Tibial nerve (tissue), 4 donors: ENCODE data around the gene TTLL1. TPM values are rescaled to one million over a fixed set of nuclear protein-coding genes. Genes with fewer than 3 reads are reported as not detected.
A peak's percentile ranks its signal among the peaks of the same experiment; 100 is the strongest.

Experiments used
- DNase-seq, 2 donors: peaks; one replicate each; pipeline ENCODE4 v3.0.0-alpha.2; 2019; ENCODE audit warnings: low spot score in 2 of 2
- H3K27ac ChIP-seq, 4 donors: fragments of 200-600 bp; sonication (generic) in 3 of 4; one replicate each; pipeline ENCODE4 v1.5.1; 2017 to 2019; ENCODE audit warnings: mild to moderate bottlenecking in 1 of 4
- H3K27me3 ChIP-seq, 2 donors: fragments of 200-600 bp; sonication (generic) in 1 of 2; one replicate each; pipeline versions ENCODE4 v1.5.1 to v1.6.0; 2017 to 2019
- H3K36me3 ChIP-seq, 3 donors: fragments of 200-600 bp; sonication (generic); one replicate each; pipeline ENCODE4 v1.5.1; 2018 to 2019
- H3K4me1 ChIP-seq, 4 donors: fragments of 200-600 bp; sonication (generic) in 3 of 4; one replicate each; pipeline ENCODE4 v1.5.1; 2017 to 2019
- H3K4me3 ChIP-seq, 4 donors: fragments of 200-600 bp; sonication (generic) in 3 of 4; one replicate each; pipeline ENCODE4 v1.5.1; 2017 to 2019; ENCODE audit warnings: mild to moderate bottlenecking in 1 of 4, moderate library complexity in 1 of 4
- H3K9me3 ChIP-seq, 4 donors: fragments of 200-600 bp; sonication (generic) in 3 of 4; one replicate each; pipeline ENCODE4 v1.5.1; 2017 to 2019
- EP300 ChIP-seq, 2 donors: sonication (generic); formaldehyde crosslinking; IDR thresholded peaks; one replicate each; pipeline ENCODE4 v1.6.1; 2017; ENCODE audit warnings: antibody characterized with exemption in 2 of 2, mild to moderate bottlenecking in 1 of 2
- POLR2A ChIP-seq, 2 donors: fragments of 450-650 bp; IDR thresholded peaks; one replicate each; pipeline ENCODE4 v1.6.1; 2017; ENCODE audit warnings: antibody characterized with exemption in 2 of 2, mild to moderate bottlenecking in 2 of 2, moderate library complexity in 2 of 2
- WGBS, 2 donors: methylation state at CpG; one replicate each; pipeline ENCODE4 v1.1.5; 2018; 5-methylcytosine and 5-hydroxymethylcytosine counted together
- total RNA-seq, 4 donors: library from RNA; depleted of rRNA; stranded (reverse); fragments of >200 nt; gene quantifications; one replicate each; pipeline ENCODE4 v1.1.0, GENCODE V29; 2016
- TF ChIP-seq, protein P1 (sequence below), 5 experiments: fragments of 200-600 bp in 3 of 5; fragments of 450-650 bp in 2 of 5; sonication (generic) in 3 of 5; IDR thresholded peaks; one replicate each; pipeline ENCODE4 v1.5.1; 2016 to 2019; ENCODE audit warnings: antibody characterized with exemption in 5 of 5, mild to moderate bottlenecking in 3 of 5, moderate library complexity in 2 of 5

Gene TTLL1
- total RNA-seq, 4 donors from 2014 or later = 1.6 to 9.8 (median 7.3) TPM

DNA sequence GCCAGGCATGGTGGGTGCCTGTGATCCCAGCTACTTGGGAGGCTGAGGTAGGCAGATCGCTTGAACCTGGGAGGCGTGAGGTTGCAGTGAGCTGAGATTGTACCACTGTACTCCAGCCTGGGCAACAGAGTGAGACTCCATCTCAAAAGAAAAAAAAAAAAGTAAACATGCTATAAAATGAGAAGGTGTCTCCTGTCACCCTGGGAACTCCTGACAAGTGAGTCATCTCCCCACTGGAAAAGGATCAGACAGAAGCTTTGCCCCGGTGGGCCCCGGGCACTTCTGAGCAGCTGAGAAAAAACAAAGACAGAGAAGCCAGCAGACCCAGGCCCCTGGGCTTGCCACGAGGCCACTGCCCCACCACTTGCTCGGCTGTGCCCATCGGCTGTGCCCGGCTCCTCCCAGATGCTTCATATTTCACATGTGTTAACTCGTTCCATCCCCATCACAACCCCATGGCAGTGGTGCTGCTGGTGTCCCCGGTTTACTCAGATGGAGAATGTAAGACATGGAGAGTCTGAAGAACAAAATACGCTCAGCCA is 22.3 kb downstream of the TTLL1 start:
- TF ChIP-seq POLR2A (IDR thresholded peaks at IDR 0.05) (no peak), EP300 (IDR thresholded peaks at IDR 0.05) (no peak)
- TF ChIP-seq, protein P1, sequence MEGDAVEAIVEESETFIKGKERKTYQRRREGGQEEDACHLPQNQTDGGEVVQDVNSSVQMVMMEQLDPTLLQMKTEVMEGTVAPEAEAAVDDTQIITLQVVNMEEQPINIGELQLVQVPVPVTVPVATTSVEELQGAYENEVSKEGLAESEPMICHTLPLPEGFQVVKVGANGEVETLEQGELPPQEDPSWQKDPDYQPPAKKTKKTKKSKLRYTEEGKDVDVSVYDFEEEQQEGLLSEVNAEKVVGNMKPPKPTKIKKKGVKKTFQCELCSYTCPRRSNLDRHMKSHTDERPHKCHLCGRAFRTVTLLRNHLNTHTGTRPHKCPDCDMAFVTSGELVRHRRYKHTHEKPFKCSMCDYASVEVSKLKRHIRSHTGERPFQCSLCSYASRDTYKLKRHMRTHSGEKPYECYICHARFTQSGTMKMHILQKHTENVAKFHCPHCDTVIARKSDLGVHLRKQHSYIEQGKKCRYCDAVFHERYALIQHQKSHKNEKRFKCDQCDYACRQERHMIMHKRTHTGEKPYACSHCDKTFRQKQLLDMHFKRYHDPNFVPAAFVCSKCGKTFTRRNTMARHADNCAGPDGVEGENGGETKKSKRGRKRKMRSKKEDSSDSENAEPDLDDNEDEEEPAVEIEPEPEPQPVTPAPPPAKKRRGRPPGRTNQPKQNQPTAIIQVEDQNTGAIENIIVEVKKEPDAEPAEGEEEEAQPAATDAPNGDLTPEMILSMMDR (IDR thresholded peaks at IDR 0.05) = no peak
- no peak overlapping the region for H3K27ac ChIP-seq
- DNase-seq = no peak
- 78 to 79% methylated on average over 11 of the region's 11 CpGs for WGBS, 2 donors
- no peaks in the 10 kb centered on the region for H3K27me3 ChIP-seq
- H3K4me1 ChIP-seq = no peaks in the 10 kb centered on the region
- no peak overlapping the region for H3K4me3 ChIP-seq
- H3K9me3 ChIP-seq = no peaks in the 10 kb centered on the region
- H3K36me3 ChIP-seq = peaks cover 0 to 89% (median 0%) of the 10 kb centered on the region in 3 donors

DNA sequence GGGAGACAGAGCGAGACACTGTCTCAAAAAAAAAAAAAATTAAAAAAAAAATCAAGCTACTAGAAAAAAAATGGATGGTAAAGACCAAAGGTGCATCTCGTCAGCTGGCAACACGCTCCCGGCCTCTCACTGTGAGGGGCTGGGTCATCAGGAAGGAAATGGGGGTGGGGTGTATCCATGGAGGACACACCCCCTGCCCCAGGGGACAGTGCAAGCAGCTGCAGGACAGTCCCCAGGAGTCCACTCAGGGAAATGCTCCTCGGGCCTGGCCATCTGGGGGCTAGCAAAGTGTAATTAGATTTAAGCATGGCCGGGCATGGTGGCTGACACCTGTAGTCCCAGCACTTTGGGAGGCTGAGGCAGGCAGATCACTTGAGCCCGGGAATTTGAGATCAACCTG is 23.1 kb downstream of the TTLL1 start:
- WGBS, 2 donors = 85% methylated on average over 7 of the region's 7 CpGs
- no peaks in the 10 kb centered on the region for H3K9me3 ChIP-seq
- TF ChIP-seq POLR2A (IDR thresholded peaks at IDR 0.05) = no peak
- TF ChIP-seq, protein P1 (IDR thresholded peaks at IDR 0.05) = no peak
- no peak for TF ChIP-seq EP300 (IDR thresholded peaks at IDR 0.05)

DNA sequence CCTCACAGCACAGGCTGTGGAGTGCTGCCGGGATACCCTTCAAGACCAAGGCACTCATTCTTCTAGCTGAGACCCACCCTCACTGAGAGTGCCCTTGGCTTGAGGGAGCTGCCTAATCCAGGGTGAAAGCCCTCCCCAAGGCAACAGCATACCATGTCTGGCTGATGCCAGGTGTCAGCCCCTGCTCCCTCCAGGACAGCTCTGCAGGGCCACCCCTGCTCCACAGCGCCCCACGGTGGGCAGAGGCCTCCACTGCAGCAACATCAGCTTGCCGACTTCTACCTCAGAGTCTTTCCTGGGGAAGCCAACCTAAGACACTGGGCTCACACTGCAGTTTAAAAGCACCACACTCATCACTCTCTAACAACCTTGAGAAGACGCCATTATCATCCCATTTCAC is 29.0 kb downstream of the TTLL1 start:
- H3K9me3 ChIP-seq = no peaks in the 10 kb centered on the region
- no peak overlapping the region for H3K4me3 ChIP-seq
- peaks cover 0 to 79% (median 0%) of the 10 kb centered on the region in 3 donors for H3K36me3 ChIP-seq
- no peak for TF ChIP-seq EP300 (IDR thresholded peaks at IDR 0.05)
- TF ChIP-seq, protein P1 (IDR thresholded peaks at IDR 0.05) = peak in 4 of 5 experiments; percentile 30 to 49 (median 32)
- H3K27me3 ChIP-seq = no peaks in the 10 kb centered on the region
- H3K4me1 ChIP-seq = no peaks in the 10 kb centered on the region
- peak in 1 of 2 donors; percentile 20 for DNase-seq
- no peak overlapping the region for H3K27ac ChIP-seq
- 46 to 49% methylated on average over 5 of the region's 5 CpGs for WGBS, 2 donors

More for the DNA sequence above, 23.1 kb downstream of the TTLL1 start:
- no peaks in the 10 kb centered on the region for H3K27me3 ChIP-seq
- H3K4me1 ChIP-seq = no peaks in the 10 kb centered on the region
- no peak overlapping the region for H3K4me3 ChIP-seq
- DNase-seq = no peak
- peaks cover 0 to 89% (median 0%) of the 10 kb centered on the region in 3 donors for H3K36me3 ChIP-seq
- H3K27ac ChIP-seq = no peak overlapping the region

- H3K9me3 ChIP-seq = no peaks in the 10 kb centered on the region
- no peaks in the 10 kb centered on the region for H3K27me3 ChIP-seq
- peaks cover 0 to 78% (median 0%) of the 10 kb centered on the region in 3 donors for H3K36me3 ChIP-seq
- H3K27ac ChIP-seq = no peak overlapping the region
- 89 to 90% methylated on average over 7 of the region's 7 CpGs for WGBS, 2 donors
- TF ChIP-seq POLR2A (IDR thresholded peaks at IDR 0.05) = no peak
- TF ChIP-seq, protein P1 (IDR thresholded peaks at IDR 0.05) = no peak
- TF ChIP-seq EP300 (IDR thresholded peaks at IDR 0.05) = no peak
- DNase-seq = no peak
- no peaks in the 10 kb centered on the region for H3K4me1 ChIP-seq
- H3K4me3 ChIP-seq = no peak overlapping the region
Observed at GRCh38 chr22:43057641-43058040, 31.6 kb downstream of the TTLL1 start.

DNA sequence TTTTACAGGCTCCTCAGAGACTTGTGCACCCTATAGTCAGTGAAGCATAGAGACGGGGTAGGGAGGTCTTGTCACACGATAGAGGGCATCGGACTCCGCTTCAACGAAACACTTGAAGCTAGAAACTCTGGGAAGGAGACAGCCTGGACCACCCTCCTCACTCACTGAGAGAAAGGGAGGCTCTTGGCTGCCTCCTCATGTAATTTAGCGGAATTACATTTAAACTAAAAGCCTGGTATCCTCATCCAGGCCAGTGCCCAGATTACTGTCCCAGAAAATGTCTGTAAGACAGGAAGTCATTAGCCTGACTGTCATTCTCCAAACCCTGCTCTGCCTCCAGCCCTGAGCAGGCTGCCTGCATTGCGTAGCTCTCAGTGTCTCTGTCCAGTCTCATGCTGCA is 36.0 kb downstream of the TTLL1 start:
- DNase-seq = no peak
- TF ChIP-seq, protein P1 (IDR thresholded peaks at IDR 0.05) = no peak
- Histone ChIP-seq H3K36me3 (peaks cover 0 to 67% (median 0%) of the 10 kb centered on the region in 3 donors), H3K4me3 (no peak overlapping the region), H3K4me1 (no peaks in the 10 kb centered on the region), H3K27ac (no peak overlapping the region), H3K9me3 (no peaks in the 10 kb centered on the region), H3K27me3 (no peaks in the 10 kb centered on the region)
- WGBS, 2 donors = 93 to 95% methylated on average over 7 of the region's 7 CpGs
